Peyer's patch (tissue), 4 donors: Measurements from ENCODE around the gene CDCA4. TPM values are rescaled to one million over a fixed set of nuclear protein-coding genes. Genes with fewer than 3 reads are reported as not detected.

ENCODE experiments used
- DNase-seq, 3 donors: peaks; one replicate each; pipeline ENCODE4 v3.0.0-alpha.2; 2017 to 2019
- H3K27ac ChIP-seq, 4 donors: fragments of 200-600 bp; sonication (generic); one replicate each; pipeline ENCODE4 v1.5.1; 2016 to 2019
- H3K27me3 ChIP-seq, 2 donors: fragments of 200-600 bp; sonication (generic); one replicate each; pipeline ENCODE4 v1.5.1; 2019
- H3K36me3 ChIP-seq, 3 donors: fragments of 200-600 bp; sonication (generic); one replicate each; pipeline ENCODE4 v1.5.1; 2016 to 2019
- H3K4me1 ChIP-seq, 4 donors: fragments of 200-600 bp; sonication (generic); one replicate each; pipeline ENCODE4 v1.5.1; 2016 to 2019
- H3K4me3 ChIP-seq, 4 donors: fragments of 200-600 bp; sonication (generic); 1 replicate in 3 of 4; 2 replicates in 1 of 4; pipeline ENCODE4 v1.5.1; 2016 to 2019; ENCODE audit warnings: mild to moderate bottlenecking in 1 of 4
- H3K9me3 ChIP-seq, 4 donors: fragments of 200-600 bp; sonication (generic); one replicate each; pipeline ENCODE4 v1.5.1; 2016 to 2019; ENCODE audit warnings: mild to moderate bottlenecking in 1 of 4
- POLR2A ChIP-seq, 2 donors: fragments of 450-650 bp; IDR thresholded peaks; one replicate each; pipeline ENCODE4 v1.5.1; 2017; ENCODE audit warnings: antibody characterized with exemption in 2 of 2, mild to moderate bottlenecking in 2 of 2, moderate library complexity in 2 of 2
- total RNA-seq, 4 donors: library from RNA; depleted of rRNA; stranded (reverse); fragments of >200 nt; gene quantifications; one replicate each; pipeline ENCODE4 v1.1.0, GENCODE V29; 2016
- TF ChIP-seq, protein P1 (sequence below), 6 experiments: fragments of 450-650 bp in 4 of 6; fragments of 200-600 bp in 2 of 6; sonication (generic) in 1 of 6; IDR thresholded peaks; one replicate each; pipeline ENCODE4 v1.5.1; 2017 to 2019; ENCODE audit warnings: antibody characterized with exemption in 6 of 6, mild to moderate bottlenecking in 3 of 6, moderate library complexity in 1 of 6

The CDCA4 gene
- total RNA-seq, 4 donors from 2014 or later: 3.7 to 9.1 (median 6.6) TPM

- Histone ChIP-seq H3K36me3 (no peaks in the 10 kb centered on the region), H3K4me1 (peaks cover 0 to 25% (median 24%) of the 10 kb centered on the region in 4 donors), H3K27ac (peak overlapping the region; percentile 54 to 95 (median 80)), H3K9me3 (no peaks in the 10 kb centered on the region), H3K27me3 (no peaks in the 10 kb centered on the region), H3K4me3 (no peak overlapping the region)
- peak; percentile 46 to 78 (median 77) for DNase-seq
- TF ChIP-seq, protein P1, sequence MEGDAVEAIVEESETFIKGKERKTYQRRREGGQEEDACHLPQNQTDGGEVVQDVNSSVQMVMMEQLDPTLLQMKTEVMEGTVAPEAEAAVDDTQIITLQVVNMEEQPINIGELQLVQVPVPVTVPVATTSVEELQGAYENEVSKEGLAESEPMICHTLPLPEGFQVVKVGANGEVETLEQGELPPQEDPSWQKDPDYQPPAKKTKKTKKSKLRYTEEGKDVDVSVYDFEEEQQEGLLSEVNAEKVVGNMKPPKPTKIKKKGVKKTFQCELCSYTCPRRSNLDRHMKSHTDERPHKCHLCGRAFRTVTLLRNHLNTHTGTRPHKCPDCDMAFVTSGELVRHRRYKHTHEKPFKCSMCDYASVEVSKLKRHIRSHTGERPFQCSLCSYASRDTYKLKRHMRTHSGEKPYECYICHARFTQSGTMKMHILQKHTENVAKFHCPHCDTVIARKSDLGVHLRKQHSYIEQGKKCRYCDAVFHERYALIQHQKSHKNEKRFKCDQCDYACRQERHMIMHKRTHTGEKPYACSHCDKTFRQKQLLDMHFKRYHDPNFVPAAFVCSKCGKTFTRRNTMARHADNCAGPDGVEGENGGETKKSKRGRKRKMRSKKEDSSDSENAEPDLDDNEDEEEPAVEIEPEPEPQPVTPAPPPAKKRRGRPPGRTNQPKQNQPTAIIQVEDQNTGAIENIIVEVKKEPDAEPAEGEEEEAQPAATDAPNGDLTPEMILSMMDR (IDR thresholded peaks at IDR 0.05): no peak
- TF ChIP-seq POLR2A (IDR thresholded peaks at IDR 0.05): no peak
Observed at GRCh38 chr14:105067140-105067968, 46.5 kb upstream of the CDCA4 start.

DNA sequence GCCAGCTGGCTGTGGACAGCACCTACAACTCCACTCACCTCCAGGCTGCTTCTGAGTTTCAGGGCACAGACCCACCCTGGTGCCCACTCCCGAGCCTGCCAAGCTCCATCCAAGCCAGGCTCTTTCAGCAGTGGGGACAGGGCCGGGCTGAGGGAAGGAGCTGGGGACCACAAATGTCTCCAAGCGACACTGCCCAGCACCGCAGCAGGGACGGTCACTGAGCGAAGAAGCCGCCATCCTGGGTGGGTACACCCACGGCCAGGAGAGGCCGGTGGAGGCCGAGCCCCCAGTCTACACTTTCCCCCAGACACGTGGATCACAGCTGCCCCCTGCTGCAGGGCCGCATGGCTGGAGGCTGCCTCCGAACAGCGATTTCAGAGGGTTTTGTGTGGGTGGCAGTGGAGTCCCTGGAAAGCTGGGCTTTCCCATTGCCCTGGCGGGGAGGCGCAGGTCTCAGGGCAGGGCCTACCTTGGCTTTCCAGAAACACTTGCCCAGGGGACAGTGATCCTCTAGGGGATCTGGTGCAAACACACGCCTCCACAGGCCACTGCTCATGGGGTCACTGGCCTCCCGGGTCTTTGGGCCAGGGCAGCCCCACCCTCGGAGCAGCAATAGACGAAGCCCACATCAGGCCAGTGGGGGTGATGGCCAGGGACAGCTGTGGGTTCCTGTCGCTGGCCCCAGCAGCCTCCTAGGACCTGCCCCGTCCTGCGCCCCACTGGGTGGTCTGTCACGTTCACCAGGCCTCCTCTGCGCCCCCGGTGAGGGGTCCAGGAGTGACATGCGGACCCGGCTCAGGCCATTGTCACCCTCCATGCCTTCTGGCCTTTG is 45.6 kb upstream of the CDCA4 start:
- no peaks in the 10 kb centered on the region for H3K27me3 ChIP-seq
- H3K4me3 ChIP-seq: peak overlapping the region in 3 of 4 donors; percentile 28 to 60 (median 34)
- peak overlapping the region; percentile 70 to 95 (median 84) for H3K27ac ChIP-seq

GRCh38 chr14:105065280-105066228 is 44.7 kb upstream of the CDCA4 start, which contains the start of gene GPR132:
GPR132 (minus strand) TSS chr14:105065430; CDS start chr14:105055420, 10,010 bp downstream.
- TF ChIP-seq POLR2A (IDR thresholded peaks at IDR 0.05): peak; percentile 58 to 67
- TF ChIP-seq, protein P1 (IDR thresholded peaks at IDR 0.05): no peak
- H3K4me3 ChIP-seq: peak within 1 kb of the TSS; percentile 38 to 60 (median 42)
- peak within 1 kb of the TSS; percentile 70 to 95 (median 84) for H3K27ac ChIP-seq

More for the DNA sequence above, 45.6 kb upstream of the CDCA4 start:
- DNase-seq: peak; percentile 46 to 49 (median 48)
- peaks cover 0 to 30% (median 24%) of the 10 kb centered on the region in 4 donors for H3K4me1 ChIP-seq
- H3K36me3 ChIP-seq: no peaks in the 10 kb centered on the region
- no peaks in the 10 kb centered on the region for H3K9me3 ChIP-seq
- TF ChIP-seq, protein P1 (IDR thresholded peaks at IDR 0.05): no peak
- TF ChIP-seq POLR2A (IDR thresholded peaks at IDR 0.05): no peak

DNA sequence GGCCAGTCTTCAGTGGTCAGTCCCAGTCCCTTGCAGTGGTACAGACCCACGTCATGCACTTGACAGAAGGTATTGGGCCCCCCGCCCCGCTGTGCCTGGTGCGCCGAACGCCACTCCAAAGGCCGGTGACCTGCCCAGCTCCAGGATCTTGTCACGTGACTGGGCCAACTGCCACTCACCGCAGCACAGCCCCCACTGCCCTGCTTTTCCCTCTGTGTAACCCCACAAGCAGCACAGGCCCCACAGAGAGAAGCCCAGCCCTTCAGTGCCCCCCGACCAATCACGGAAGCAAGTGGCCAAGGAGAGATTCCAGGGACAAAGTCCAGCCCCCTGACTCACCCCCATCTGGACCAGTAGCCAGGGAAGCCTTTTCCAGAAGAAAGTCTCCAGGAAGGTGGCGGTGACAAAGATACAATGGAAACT is 43.8 kb upstream of the CDCA4 start:
- DNase-seq: peak in 2 of 3 donors; percentile 76
- peaks cover 0 to 40% (median 31%) of the 10 kb centered on the region in 4 donors for H3K4me1 ChIP-seq
- no peaks in the 10 kb centered on the region for H3K27me3 ChIP-seq
- peak overlapping the region; percentile 70 to 95 (median 84) for H3K27ac ChIP-seq
- H3K9me3 ChIP-seq: no peaks in the 10 kb centered on the region
- peak overlapping the region; percentile 38 to 60 (median 42) for H3K4me3 ChIP-seq
- TF ChIP-seq POLR2A (IDR thresholded peaks at IDR 0.05): no peak
- TF ChIP-seq, protein P1 (IDR thresholded peaks at IDR 0.05): no peak
- no peaks in the 10 kb centered on the region for H3K36me3 ChIP-seq

More at GRCh38 chr14:105065280-105066228, 44.7 kb upstream of the CDCA4 start, which contains the start of gene GPR132:
- Histone ChIP-seq H3K36me3 (no peaks in the 10 kb centered on the region), H3K27me3 (no peaks in the 10 kb centered on the region), H3K4me1 (peaks cover 0 to 32% (median 30%) of the 10 kb centered on the region in 4 donors), H3K9me3 (no peaks in the 10 kb centered on the region)
- peak in 2 of 3 donors; percentile 94 to 96 for DNase-seq
